ENCODE data around the gene HLA-DMB.
A peak's percentile ranks its signal among the peaks of the same experiment; 100 is the strongest.

The HLA-DMB gene

GRCh38 chr6:32933661-32934085 is 7.2 kb downstream of the HLA-DMB start:
- DNase-seq (ENCODE audit: insufficient read length, low spot score) = no peak
- FAIRE-seq = peak; percentile 81
- no peak for TF ChIP-seq PAX5 (IDR thresholded peaks at IDR 0.05; ENCODE audit: insufficient read depth, low read length, severe bottlenecking)
- peak; percentile 39; the same call in 1 of the 2 replicates for TF ChIP-seq POU2F2 (IDR thresholded peaks at IDR 0.05; ENCODE audit: low read depth, low read length)
- TF ChIP-seq SPI1 (IDR thresholded peaks at IDR 0.05; ENCODE audit: low read depth, low read length) = no peak
- TF ChIP-seq TAF1 (IDR thresholded peaks at IDR 0.05; ENCODE audit: low read depth, low read length) = no peak
- peak; percentile 87 for TF ChIP-seq POLR2AphosphoS5 (IDR thresholded peaks at IDR 0.05; ENCODE audit: low read depth, low read length)
- peak; percentile 68 for TF ChIP-seq POLR2A (IDR thresholded peaks at IDR 0.05; ENCODE audit: low read depth, low read length)

- FAIRE-seq = no peak
- DNase-seq (ENCODE audit: insufficient read length, low spot score) = no peak
- peak; percentile 51; the same call in 1 of the 2 replicates for TF ChIP-seq POLR2AphosphoS5 (IDR thresholded peaks at IDR 0.05; ENCODE audit: low read depth, low read length)
- no peak; the same call in 1 of the 2 replicates for TF ChIP-seq POLR2A (IDR thresholded peaks at IDR 0.05; ENCODE audit: low read depth, low read length)
These were observed 8.5 kb downstream of the HLA-DMB start for GRCh38 chr6:32932132-32932868.

DNA sequence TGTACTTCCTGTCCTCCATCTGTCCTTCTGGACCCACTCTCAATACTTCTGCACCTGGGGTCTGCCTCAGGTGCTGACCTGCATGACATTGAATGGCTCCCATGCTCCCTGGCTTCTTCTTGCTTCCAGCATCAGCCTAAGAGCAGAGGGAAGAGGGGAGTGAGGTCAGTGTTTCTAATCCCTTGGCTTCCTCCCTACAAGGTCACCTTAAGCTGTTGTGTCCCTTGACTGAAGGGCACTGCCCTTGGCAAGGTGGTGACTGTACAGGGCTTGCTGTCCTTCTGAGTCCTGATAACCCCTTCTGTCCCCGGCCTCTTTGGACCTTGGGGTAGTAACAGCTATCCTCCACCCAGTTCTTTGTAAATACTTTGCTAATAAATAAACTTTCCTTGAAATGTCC is 9.6 kb downstream of the HLA-DMB start:
- FAIRE-seq (peak; percentile 38), DNase-seq (ENCODE audit: insufficient read length, low spot score) (no peak)
- no peak for TF ChIP-seq POU2F2 (IDR thresholded peaks at IDR 0.05; ENCODE audit: low read depth, low read length)
- TF ChIP-seq PAX5 (IDR thresholded peaks at IDR 0.05; ENCODE audit: insufficient read depth, low read length, severe bottlenecking) = no peak
- TF ChIP-seq SPI1 (IDR thresholded peaks at IDR 0.05; ENCODE audit: low read depth, low read length) = no peak
- TF ChIP-seq POLR2A (IDR thresholded peaks at IDR 0.05; ENCODE audit: low read depth, low read length) = no peak; the same call in 1 of the 2 replicates
- no peak for TF ChIP-seq POLR2AphosphoS5 (IDR thresholded peaks at IDR 0.05; ENCODE audit: low read depth, low read length)
- no peak for TF ChIP-seq TAF1 (IDR thresholded peaks at IDR 0.05; ENCODE audit: low read depth, low read length)

GRCh38 chr6:32922083-32922482 is 18.7 kb downstream of the HLA-DMB start:
- FAIRE-seq = no peak
- no peak for DNase-seq (ENCODE audit: insufficient read length, low spot score)
- TF ChIP-seq PAX5 (IDR thresholded peaks at IDR 0.05; ENCODE audit: insufficient read depth, low read length, severe bottlenecking) (peak; percentile 34), TAF1 (IDR thresholded peaks at IDR 0.05; ENCODE audit: low read depth, low read length) (no peak), POU2F2 (IDR thresholded peaks at IDR 0.05; ENCODE audit: low read depth, low read length) (no peak)

DNA sequence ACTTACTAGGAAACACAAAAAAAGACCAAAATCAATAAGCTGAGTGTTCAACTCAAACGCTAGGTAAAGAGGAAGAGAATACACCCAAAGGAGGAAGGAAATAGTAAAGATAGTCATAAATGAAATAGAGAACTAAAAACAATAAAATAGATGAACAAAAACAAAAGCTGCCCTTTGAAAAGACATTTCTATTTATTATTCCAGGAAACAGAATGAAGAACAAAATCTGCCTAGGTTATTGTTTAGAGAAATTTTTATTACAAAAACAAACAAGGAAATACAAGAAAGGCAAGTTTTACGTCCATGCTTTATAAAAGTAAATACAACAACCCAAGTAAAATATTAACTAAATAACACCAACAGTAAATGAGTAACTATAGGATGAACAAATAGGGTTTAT is 20.1 kb downstream of the HLA-DMB start:
- no peak for TF ChIP-seq PAX5 (IDR thresholded peaks at IDR 0.05; ENCODE audit: insufficient read depth, low read length, severe bottlenecking)
- TF ChIP-seq TAF1 (IDR thresholded peaks at IDR 0.05; ENCODE audit: low read depth, low read length) = no peak
- TF ChIP-seq POLR2AphosphoS5 (IDR thresholded peaks at IDR 0.05; ENCODE audit: low read depth, low read length) = no peak
- no peak for TF ChIP-seq POU2F2 (IDR thresholded peaks at IDR 0.05; ENCODE audit: low read depth, low read length)
- peak; percentile 51; the same call in 1 of the 2 replicates for TF ChIP-seq SPI1 (IDR thresholded peaks at IDR 0.05; ENCODE audit: low read depth, low read length)
- no peak for TF ChIP-seq POLR2A (IDR thresholded peaks at IDR 0.05; ENCODE audit: low read depth, low read length)
- no peak for FAIRE-seq
- no peak for DNase-seq (ENCODE audit: insufficient read length, low spot score)

GRCh38 chr6:32912951-32913350 is 27.9 kb downstream of the HLA-DMB start:
- no peak for FAIRE-seq
- TF ChIP-seq SPI1 (IDR thresholded peaks at IDR 0.05; ENCODE audit: low read depth, low read length) (no peak), TAF1 (IDR thresholded peaks at IDR 0.05; ENCODE audit: low read depth, low read length) (no peak), PAX5 (IDR thresholded peaks at IDR 0.05; ENCODE audit: insufficient read depth, low read length, severe bottlenecking) (no peak), POLR2AphosphoS5 (IDR thresholded peaks at IDR 0.05; ENCODE audit: low read depth, low read length) (no peak), POLR2A (IDR thresholded peaks at IDR 0.05; ENCODE audit: low read depth, low read length) (no peak), POU2F2 (IDR thresholded peaks at IDR 0.05; ENCODE audit: low read depth, low read length) (no peak)
- no peak for DNase-seq (ENCODE audit: insufficient read length, low spot score)

GRCh38 chr6:32908897-32909296 is 31.9 kb downstream of the HLA-DMB start:
- TF ChIP-seq TAF1 (IDR thresholded peaks at IDR 0.05; ENCODE audit: low read depth, low read length) (no peak), POU2F2 (IDR thresholded peaks at IDR 0.05; ENCODE audit: low read depth, low read length) (no peak), POLR2A (IDR thresholded peaks at IDR 0.05; ENCODE audit: low read depth, low read length) (no peak), POLR2AphosphoS5 (IDR thresholded peaks at IDR 0.05; ENCODE audit: low read depth, low read length) (no peak)
- FAIRE-seq = no peak
- no peak for DNase-seq (ENCODE audit: insufficient read length, low spot score)

DNA sequence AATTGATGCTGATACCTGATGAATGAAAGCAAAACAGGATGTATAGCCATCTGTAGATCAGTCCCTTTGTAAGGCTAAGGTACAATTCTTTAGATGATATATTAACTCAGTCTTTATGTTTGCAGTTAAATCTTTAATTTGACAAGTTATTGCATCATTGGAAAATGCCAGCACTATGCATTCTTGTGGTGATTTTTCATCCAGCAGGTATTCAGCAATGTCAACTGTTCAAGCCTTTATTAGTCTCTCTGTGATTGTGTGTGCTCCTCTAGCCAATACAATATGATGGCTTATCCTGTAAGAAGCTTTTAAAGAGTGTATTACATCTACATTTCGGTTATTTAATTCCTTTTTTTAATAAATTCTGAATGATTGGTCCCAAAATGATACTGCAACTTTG is 34.3 kb downstream of the HLA-DMB start:
- FAIRE-seq = no peak
- no peak for DNase-seq (ENCODE audit: insufficient read length, low spot score)
- TF ChIP-seq PAX5 (IDR thresholded peaks at IDR 0.05; ENCODE audit: insufficient read depth, low read length, severe bottlenecking) (no peak), TAF1 (IDR thresholded peaks at IDR 0.05; ENCODE audit: low read depth, low read length) (no peak)

DNA sequence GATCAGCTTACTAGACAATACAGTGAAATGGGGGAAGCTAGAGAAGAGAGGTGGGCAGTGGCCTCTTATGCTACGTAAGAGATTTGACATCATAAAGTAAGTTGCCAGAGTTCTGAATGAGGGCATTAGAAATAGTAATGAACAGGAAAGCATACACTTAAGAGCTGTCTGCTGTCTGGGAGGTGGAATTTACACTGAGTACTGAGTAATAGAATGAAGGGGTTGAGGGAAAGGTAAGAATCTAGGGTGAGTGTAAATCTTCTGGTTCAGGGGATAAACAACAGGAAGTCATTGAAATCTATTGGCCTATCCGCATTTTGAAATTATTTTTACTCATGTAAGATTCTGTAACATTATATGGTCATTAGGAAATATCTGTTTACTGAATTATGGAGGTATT is 35.8 kb downstream of the HLA-DMB start:
- TF ChIP-seq SPI1 (IDR thresholded peaks at IDR 0.05; ENCODE audit: low read depth, low read length) (no peak), POU2F2 (IDR thresholded peaks at IDR 0.05; ENCODE audit: low read depth, low read length) (no peak), TAF1 (IDR thresholded peaks at IDR 0.05; ENCODE audit: low read depth, low read length) (no peak), PAX5 (IDR thresholded peaks at IDR 0.05; ENCODE audit: insufficient read depth, low read length, severe bottlenecking) (no peak), POLR2AphosphoS5 (IDR thresholded peaks at IDR 0.05; ENCODE audit: low read depth, low read length) (no peak), POLR2A (IDR thresholded peaks at IDR 0.05; ENCODE audit: low read depth, low read length) (no peak)
- no peak for FAIRE-seq
- no peak for DNase-seq (ENCODE audit: insufficient read length, low spot score)

- FAIRE-seq = no peak
- TF ChIP-seq TAF1 (IDR thresholded peaks at IDR 0.05; ENCODE audit: low read depth, low read length) (no peak), PAX5 (IDR thresholded peaks at IDR 0.05; ENCODE audit: insufficient read depth, low read length, severe bottlenecking) (no peak), POLR2A (IDR thresholded peaks at IDR 0.05; ENCODE audit: low read depth, low read length) (no peak), SPI1 (IDR thresholded peaks at IDR 0.05; ENCODE audit: low read depth, low read length) (no peak), POLR2AphosphoS5 (IDR thresholded peaks at IDR 0.05; ENCODE audit: low read depth, low read length) (no peak), POU2F2 (IDR thresholded peaks at IDR 0.05; ENCODE audit: low read depth, low read length) (no peak)
- DNase-seq (ENCODE audit: insufficient read length, low spot score) = no peak
These were observed 36.9 kb downstream of the HLA-DMB start for GRCh38 chr6:32903952-32904351.
